Left lung (tissue), 10 donors: ENCODE results near the gene CERCAM. TPM values are rescaled to one million over a fixed set of nuclear protein-coding genes. Genes with fewer than 3 reads are reported as not detected.

Experiments used
- ATAC-seq: fragments of 200-7000 bp; cut with Tn5 transposase; one replicate; pipeline ENCODE4 v1.9.1; 2020; ENCODE audit warnings: moderate library complexity
- DNase-seq, 4 donors: peaks; one replicate each; pipeline ENCODE4 v3.0.0-alpha.2; 2013 to 2020
- H3K27ac ChIP-seq, 2 donors: fragments of 200-600 bp; sonication (generic) in 1 of 2; one replicate each; pipeline versions ENCODE4 v1.5.0 to v1.8.0; 2020 to 2021
- H3K27me3 ChIP-seq, 2 donors: fragments of 200-600 bp; sonication (generic) in 1 of 2; one replicate each; pipeline versions ENCODE4 v1.5.0 to v1.8.0; 2020 to 2021
- H3K36me3 ChIP-seq, 2 donors: fragments of 200-600 bp; sonication (generic) in 1 of 2; one replicate each; pipeline versions ENCODE4 v1.5.0 to v1.8.0; 2020 to 2021
- H3K4me1 ChIP-seq, 2 donors: fragments of 200-600 bp; one replicate each; pipeline ENCODE4 v1.8.0; 2021
- H3K4me3 ChIP-seq, 2 donors: fragments of 200-600 bp; sonication (generic) in 1 of 2; one replicate each; pipeline versions ENCODE4 v1.5.0 to v1.8.0; 2020 to 2021; ENCODE audit warnings: mild to moderate bottlenecking in 1 of 2
- H3K9me3 ChIP-seq, 2 donors: fragments of 200-600 bp; sonication (generic) in 1 of 2; one replicate each; pipeline versions ENCODE4 v1.5.0 to v1.8.0; 2020 to 2021
- CTCF ChIP-seq, 2 donors: fragments of 200-600 bp; sonication (generic) in 1 of 2; IDR thresholded peaks; one replicate each; pipeline versions ENCODE4 v1.5.0 to v1.8.0; 2021; ENCODE audit warnings: antibody characterized with exemption in 2 of 2
- intact Hi-C, 2 donors: fragments of 100-400 bp; cut with DNase I; formaldehyde crosslinking; loops; one replicate each; pipeline versions ENCODE4 v1.11.2 to v1.14.2; 2022
- polyA plus RNA-seq, 6 donors: library from polyadenylated mRNA; unstranded; fragments of 120-200 nt; gene quantifications; one replicate each; pipeline ENCODE4 v1.2.1, GENCODE V29; 2013; ENCODE audit not compliant: insufficient read length in 6 of 6
- total RNA-seq, 2 donors: library from RNA; stranded (reverse); fragmentation: NEBNext Ultra II Directional; extraction: Animal tissue kit (Norgen Biotek cat#: 25700); gene quantifications; one replicate each; pipeline ENCODE4 v1.2.1, GENCODE V29; 2021
- donor health status: DM: no; HTN: yes; CAD: no.
- donor health status: DM: no; HTN: no; CAD: no.

The CERCAM gene
- total and polyA plus RNA-seq, 8 donors: 35.8 to 79.0 (median 46.7) TPM

DNA sequence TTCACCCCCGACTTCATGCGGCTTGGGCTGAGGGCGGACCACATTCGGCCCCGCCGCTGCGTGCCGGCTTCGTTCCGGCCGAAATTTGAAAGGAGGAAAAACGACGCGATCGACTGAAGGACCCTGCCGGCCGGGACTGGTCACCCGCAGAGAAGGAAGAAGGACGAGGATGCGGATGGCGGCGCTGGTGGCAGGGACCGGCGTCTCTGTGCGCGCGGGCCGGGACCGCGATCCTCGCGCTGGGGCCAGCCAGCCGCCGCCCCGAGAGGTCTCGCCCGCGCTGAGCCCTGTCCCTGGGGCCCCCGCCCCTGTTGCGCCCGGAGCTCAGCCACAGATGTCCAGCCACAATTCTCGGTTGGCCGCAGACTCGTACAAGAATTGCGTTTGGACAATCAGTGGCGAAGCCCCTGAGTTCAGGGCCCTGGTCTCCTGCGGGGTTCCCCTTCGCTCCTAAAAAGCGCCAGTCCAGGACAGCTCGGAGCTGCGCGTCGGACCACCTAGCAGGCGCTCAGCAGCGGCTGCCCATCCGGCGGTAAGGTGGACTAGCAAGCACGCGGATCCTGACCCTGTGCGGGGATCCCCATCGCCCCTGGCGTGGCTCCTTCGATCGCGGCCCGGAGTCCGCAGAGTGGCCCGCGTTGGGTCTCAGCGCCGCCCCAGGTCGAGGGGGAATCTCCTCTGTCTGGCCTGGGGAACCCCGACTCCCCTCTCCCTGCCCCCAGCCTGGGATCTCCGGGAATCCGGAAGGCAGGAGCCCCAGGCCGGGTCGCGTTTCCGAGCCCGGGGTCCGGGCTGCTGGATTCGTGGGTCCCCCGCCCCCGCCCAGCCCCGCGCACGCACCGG, 28.1 kb upstream of the CERCAM start:
- ATAC-seq: no peak
- no peak for TF ChIP-seq CTCF (IDR thresholded peaks at IDR 0.05)

DNA sequence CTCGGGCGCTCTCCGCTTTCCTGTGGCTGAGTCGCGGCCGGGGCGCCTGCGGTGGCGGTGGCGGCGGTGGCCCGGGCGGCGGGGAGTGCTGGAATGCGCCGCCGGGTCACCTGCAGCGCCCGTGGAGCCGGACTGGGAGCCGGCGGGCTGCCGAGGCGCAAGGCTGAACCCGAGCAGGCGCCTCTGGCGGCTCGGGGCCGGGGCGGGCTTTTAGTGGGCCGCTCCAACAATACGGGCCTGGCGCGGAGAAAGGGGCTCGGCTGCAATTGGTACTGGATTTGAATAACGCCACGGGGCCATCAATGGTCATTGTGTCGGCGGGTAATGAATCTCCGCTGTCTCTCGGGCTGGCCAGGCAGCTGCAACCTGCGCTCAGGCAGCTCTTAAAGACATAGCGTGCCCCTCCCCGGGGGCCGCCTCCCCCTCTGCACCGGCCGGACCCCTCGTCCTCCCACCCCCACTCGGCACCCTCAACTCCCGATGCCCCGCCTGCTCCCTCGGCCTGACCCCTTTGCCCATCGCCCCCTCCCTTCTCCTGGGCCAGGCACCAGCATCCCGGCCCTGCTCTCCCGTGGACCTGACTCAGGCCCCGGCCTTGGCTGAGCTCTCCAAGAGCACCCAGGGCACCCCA, 27.4 kb upstream of the CERCAM start:
- no peaks in the 10 kb centered on the region for H3K9me3 ChIP-seq
- ATAC-seq (no peak), DNase-seq (no peak)
- TF ChIP-seq CTCF (IDR thresholded peaks at IDR 0.05): no peak
- H3K4me1 ChIP-seq: peaks cover 0 to 10% of the 10 kb centered on the region in 2 donors
- H3K36me3 ChIP-seq: peaks cover 0 to 51% of the 10 kb centered on the region in 2 donors
- intact Hi-C loops: no loop called here
- H3K4me3 ChIP-seq: no peak overlapping the region
- H3K27ac ChIP-seq: no peak overlapping the region
- peaks cover 0 to 35% of the 10 kb centered on the region in 2 donors for H3K27me3 ChIP-seq

More for the DNA sequence above, 28.1 kb upstream of the CERCAM start:
- Histone ChIP-seq H3K4me1 (peaks cover 0 to 9% of the 10 kb centered on the region in 2 donors), H3K36me3 (peaks cover 0 to 59% of the 10 kb centered on the region in 2 donors), H3K9me3 (no peaks in the 10 kb centered on the region), H3K4me3 (no peak overlapping the region), H3K27me3 (peaks cover 0 to 28% of the 10 kb centered on the region in 2 donors), H3K27ac (no peak overlapping the region)
- DNase-seq: no peak
- intact Hi-C loops: no loop called here

GRCh38 chr9:128393970-128394369, 26.7 kb upstream of the CERCAM start:
- peaks cover 0 to 36% of the 10 kb centered on the region in 2 donors for H3K27me3 ChIP-seq
- DNase-seq (no peak), ATAC-seq (no peak)
- H3K27ac ChIP-seq: no peak overlapping the region
- H3K36me3 ChIP-seq: peaks cover 0 to 44% of the 10 kb centered on the region in 2 donors
- intact Hi-C loops: no loop called here
- peaks cover 0 to 10% of the 10 kb centered on the region in 2 donors for H3K4me1 ChIP-seq
- no peaks in the 10 kb centered on the region for H3K9me3 ChIP-seq
- no peak overlapping the region for H3K4me3 ChIP-seq
- no peak for TF ChIP-seq CTCF (IDR thresholded peaks at IDR 0.05)

GRCh38 chr9:128394379-128395168, 26.1 kb upstream of the CERCAM start:
- Histone ChIP-seq H3K4me3 (no peak overlapping the region), H3K36me3 (peaks cover 0 to 38% of the 10 kb centered on the region in 2 donors), H3K9me3 (no peaks in the 10 kb centered on the region), H3K27me3 (peaks cover 0 to 36% of the 10 kb centered on the region in 2 donors), H3K4me1 (peaks cover 0 to 10% of the 10 kb centered on the region in 2 donors), H3K27ac (no peak overlapping the region)
- no peak for DNase-seq
- intact Hi-C loops: no loop called here
- ATAC-seq: no peak
- no peak for TF ChIP-seq CTCF (IDR thresholded peaks at IDR 0.05)
